ENCODE data around the gene CACNA1G.

CACNA1G gene

DNA sequence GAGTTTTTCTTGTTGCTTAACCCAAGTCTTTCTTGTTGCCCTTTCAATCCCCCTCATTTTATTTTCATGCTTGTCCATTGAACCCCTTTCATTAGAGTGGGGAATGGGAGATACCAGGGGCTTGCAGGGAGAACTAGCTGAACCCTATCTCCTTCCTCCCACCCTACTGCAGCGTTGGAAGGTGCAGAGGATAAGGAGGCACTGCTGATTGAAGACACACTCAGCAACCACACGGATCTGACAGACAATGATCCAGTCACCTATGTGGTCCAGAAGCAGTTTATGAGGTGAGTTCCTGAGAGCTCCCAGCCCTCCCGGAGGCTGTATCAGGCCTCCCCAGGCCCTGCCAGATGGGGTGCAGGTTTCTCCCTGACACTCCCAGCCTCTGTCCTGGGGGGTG, 114.7 kb downstream of the CACNA1G start:
- Histone ChIP-seq H3K4me1 (ENCODE audit: insufficient read depth, low read length, poor library complexity, severe bottlenecking) (no peaks in the 10 kb centered on the region), H4K20me1 (ENCODE audit: insufficient read depth, low read length, poor library complexity, severe bottlenecking) (no peaks in the 10 kb centered on the region), H2AFZ (ENCODE audit: low read length) (no peak overlapping the region), H3K9me3 (ENCODE audit: insufficient read depth, low read depth, low read length) (no peaks in the 10 kb centered on the region), H3K9me2 (replicated peaks; ENCODE audit: low read depth, low read length) (no peaks in the 10 kb centered on the region), H3K27me3 (ENCODE audit: insufficient read depth, low read length, poor library complexity, severe bottlenecking) (no peaks in the 10 kb centered on the region), H3K4me2 (ENCODE audit: low read depth, low read length, poor library complexity, severe bottlenecking) (no peak overlapping the region), H3F3A (ENCODE audit: low read depth) (no peaks in the 10 kb centered on the region), H3K9ac (ENCODE audit: low read depth, low read length, poor library complexity, severe bottlenecking) (no peak overlapping the region), H3K4me3 (ENCODE audit: low read length, poor library complexity, severe bottlenecking) (no peak overlapping the region), H3K36me3 (ENCODE audit: insufficient read depth, low read length) (no peaks in the 10 kb centered on the region), H3K79me2 (ENCODE audit: insufficient read depth, low read length) (no peaks in the 10 kb centered on the region)
- TF ChIP-seq EZH2phosphoT487 (IDR thresholded peaks at IDR 0.05; ENCODE audit: borderline replicate concordance), result no peak
- TF ChIP-seq, protein P1, sequence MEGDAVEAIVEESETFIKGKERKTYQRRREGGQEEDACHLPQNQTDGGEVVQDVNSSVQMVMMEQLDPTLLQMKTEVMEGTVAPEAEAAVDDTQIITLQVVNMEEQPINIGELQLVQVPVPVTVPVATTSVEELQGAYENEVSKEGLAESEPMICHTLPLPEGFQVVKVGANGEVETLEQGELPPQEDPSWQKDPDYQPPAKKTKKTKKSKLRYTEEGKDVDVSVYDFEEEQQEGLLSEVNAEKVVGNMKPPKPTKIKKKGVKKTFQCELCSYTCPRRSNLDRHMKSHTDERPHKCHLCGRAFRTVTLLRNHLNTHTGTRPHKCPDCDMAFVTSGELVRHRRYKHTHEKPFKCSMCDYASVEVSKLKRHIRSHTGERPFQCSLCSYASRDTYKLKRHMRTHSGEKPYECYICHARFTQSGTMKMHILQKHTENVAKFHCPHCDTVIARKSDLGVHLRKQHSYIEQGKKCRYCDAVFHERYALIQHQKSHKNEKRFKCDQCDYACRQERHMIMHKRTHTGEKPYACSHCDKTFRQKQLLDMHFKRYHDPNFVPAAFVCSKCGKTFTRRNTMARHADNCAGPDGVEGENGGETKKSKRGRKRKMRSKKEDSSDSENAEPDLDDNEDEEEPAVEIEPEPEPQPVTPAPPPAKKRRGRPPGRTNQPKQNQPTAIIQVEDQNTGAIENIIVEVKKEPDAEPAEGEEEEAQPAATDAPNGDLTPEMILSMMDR (conservative IDR thresholded peaks at IDR 0.05; ENCODE audit: low read length), result no peak

DNA sequence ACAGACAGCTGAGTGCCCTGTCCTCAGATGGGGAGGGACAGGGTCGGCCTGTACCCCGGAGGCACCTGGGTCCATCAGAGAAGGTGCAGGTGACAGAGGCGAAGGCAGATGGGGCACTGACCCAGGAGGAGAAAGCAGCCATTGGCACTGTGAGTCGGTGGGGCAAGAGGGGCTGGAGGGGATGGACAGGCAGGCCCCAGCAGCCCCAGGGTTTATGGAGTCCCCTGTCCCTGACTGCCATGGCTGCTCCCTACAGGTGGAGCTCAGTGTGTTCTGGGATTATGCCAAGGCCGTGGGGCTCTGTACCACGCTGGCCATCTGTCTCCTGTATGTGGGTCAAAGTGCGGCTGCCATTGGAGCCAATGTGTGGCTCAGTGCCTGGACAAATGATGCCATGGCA, 115.1 kb downstream of the CACNA1G start:
- no peaks in the 10 kb centered on the region for H3K9me2 ChIP-seq (replicated peaks; ENCODE audit: low read depth, low read length)
- H3K4me1 ChIP-seq (ENCODE audit: insufficient read depth, low read length, poor library complexity, severe bottlenecking), result no peaks in the 10 kb centered on the region
- H3K36me3 ChIP-seq (ENCODE audit: insufficient read depth, low read length), result no peaks in the 10 kb centered on the region
- no peaks in the 10 kb centered on the region for H3K9me3 ChIP-seq (ENCODE audit: insufficient read depth, low read depth, low read length)
- H3K9ac ChIP-seq (ENCODE audit: low read depth, low read length, poor library complexity, severe bottlenecking), result no peak overlapping the region
- no peaks in the 10 kb centered on the region for H3K27me3 ChIP-seq (ENCODE audit: insufficient read depth, low read length, poor library complexity, severe bottlenecking)
- H2AFZ ChIP-seq (ENCODE audit: low read length), result no peak overlapping the region
- no peaks in the 10 kb centered on the region for H4K20me1 ChIP-seq (ENCODE audit: insufficient read depth, low read length, poor library complexity, severe bottlenecking)
- H3F3A ChIP-seq (ENCODE audit: low read depth), result no peaks in the 10 kb centered on the region
- H3K79me2 ChIP-seq (ENCODE audit: insufficient read depth, low read length), result no peaks in the 10 kb centered on the region
- H3K4me2 ChIP-seq (ENCODE audit: low read depth, low read length, poor library complexity, severe bottlenecking), result no peak overlapping the region
- TF ChIP-seq, protein P1 (conservative IDR thresholded peaks at IDR 0.05; ENCODE audit: low read length), result no peak
- no peak for TF ChIP-seq EZH2phosphoT487 (IDR thresholded peaks at IDR 0.05; ENCODE audit: borderline replicate concordance)
- no peak overlapping the region for H3K4me3 ChIP-seq (ENCODE audit: low read length, poor library complexity, severe bottlenecking)

DNA sequence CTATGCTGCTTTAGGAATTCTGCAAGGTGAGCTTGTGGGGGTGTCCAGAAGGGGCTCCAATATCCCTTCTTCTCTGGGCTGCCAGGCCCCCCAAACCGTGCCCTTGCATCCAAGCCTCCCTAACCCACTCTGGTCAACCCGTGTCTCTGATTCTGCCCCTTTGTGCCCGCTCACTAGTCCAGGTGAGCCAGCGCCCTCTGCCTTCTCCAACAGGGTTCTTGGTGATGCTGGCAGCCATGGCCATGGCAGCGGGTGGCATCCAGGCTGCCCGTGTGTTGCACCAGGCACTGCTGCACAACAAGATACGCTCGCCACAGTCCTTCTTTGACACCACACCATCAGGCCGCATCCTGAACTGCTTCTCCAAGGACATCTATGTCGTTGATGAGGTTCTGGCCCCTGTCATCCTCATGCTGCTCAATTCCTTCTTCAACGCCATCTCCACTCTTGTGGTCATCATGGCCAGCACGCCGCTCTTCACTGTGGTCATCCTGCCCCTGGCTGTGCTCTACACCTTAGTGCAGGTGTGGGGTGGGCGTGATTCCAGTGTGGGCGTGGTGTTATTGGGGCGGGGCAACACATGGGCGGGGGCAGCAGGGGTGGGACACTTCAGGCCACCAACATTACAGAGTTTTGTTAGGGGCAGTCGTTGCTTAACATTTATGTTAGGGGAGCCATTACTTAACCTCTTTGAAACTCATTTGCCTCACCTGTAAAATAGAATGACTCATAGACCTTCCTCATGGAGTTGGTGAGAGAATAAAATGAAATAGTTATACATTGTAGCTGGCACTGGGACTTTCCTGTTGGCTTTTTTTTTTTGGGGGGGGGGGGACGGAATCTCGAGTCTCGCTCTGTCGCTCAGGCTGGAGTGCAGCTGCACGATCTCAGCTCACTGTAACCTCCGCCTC, 115.8 kb downstream of the CACNA1G start:
- TF ChIP-seq, protein P1 (conservative IDR thresholded peaks at IDR 0.05; ENCODE audit: low read length), result no peak
- TF ChIP-seq EZH2phosphoT487 (IDR thresholded peaks at IDR 0.05; ENCODE audit: borderline replicate concordance), result no peak
- Histone ChIP-seq H3K4me1 (ENCODE audit: insufficient read depth, low read length, poor library complexity, severe bottlenecking) (no peaks in the 10 kb centered on the region), H3K9ac (ENCODE audit: low read depth, low read length, poor library complexity, severe bottlenecking) (no peak overlapping the region), H3K4me2 (ENCODE audit: low read depth, low read length, poor library complexity, severe bottlenecking) (no peak overlapping the region), H2AFZ (ENCODE audit: low read length) (no peak overlapping the region), H3K36me3 (ENCODE audit: insufficient read depth, low read length) (no peaks in the 10 kb centered on the region), H3K79me2 (ENCODE audit: insufficient read depth, low read length) (no peaks in the 10 kb centered on the region), H3F3A (ENCODE audit: low read depth) (no peaks in the 10 kb centered on the region), H3K4me3 (ENCODE audit: low read length, poor library complexity, severe bottlenecking) (no peak overlapping the region), H3K27me3 (ENCODE audit: insufficient read depth, low read length, poor library complexity, severe bottlenecking) (no peaks in the 10 kb centered on the region), H4K20me1 (ENCODE audit: insufficient read depth, low read length, poor library complexity, severe bottlenecking) (no peaks in the 10 kb centered on the region), H3K9me3 (ENCODE audit: insufficient read depth, low read depth, low read length) (no peaks in the 10 kb centered on the region), H3K9me2 (replicated peaks; ENCODE audit: low read depth, low read length) (no peaks in the 10 kb centered on the region)

Data from Loucy (cell line).